ENCODE results near the gene LITAFD.
"Not testable (repeated sequence)": the region's sequence is repeated elsewhere in the genome, so short reads cannot be mapped to it uniquely, and the experiment has no call there.

LITAFD gene

DNA sequence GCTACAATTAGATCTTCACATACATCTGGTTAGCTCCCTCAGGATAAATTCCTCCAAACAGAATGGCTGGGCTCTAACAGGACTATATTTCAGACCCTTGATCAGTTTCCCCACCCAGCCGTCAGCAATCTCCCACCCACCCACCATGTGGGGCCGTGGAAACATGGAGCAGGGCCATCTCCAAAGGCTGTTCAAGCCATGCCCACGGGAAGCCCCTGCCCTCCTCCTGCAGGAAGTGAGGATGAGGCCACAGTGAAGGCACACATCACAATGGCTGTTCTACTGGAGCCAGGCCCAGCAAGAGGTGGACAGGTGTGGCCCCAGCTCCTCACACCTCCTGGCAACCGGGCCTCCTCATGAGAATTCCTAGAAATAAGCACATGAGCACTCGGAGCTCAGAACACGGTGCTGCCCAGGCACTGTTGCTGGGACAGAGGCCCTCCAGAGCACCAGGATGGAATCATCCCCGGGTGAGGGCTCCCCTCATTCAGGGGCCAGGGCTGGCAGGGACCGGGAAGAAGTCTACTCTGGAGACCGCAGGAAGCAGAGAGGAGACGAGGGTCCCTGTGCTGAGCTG lies at the start of gene LITAFD:
TSS of gene LITAFD (plus strand) at position 311 of the 577 bp plus-strand sequence. CDS start 2,005 bp downstream, outside the sequence.
- DNase-seq (ENCODE audit: low read depth, low spot score) = no peak
- no peak within 1 kb of the TSS for H3K9ac ChIP-seq (ENCODE audit: insufficient read length)

DNA sequence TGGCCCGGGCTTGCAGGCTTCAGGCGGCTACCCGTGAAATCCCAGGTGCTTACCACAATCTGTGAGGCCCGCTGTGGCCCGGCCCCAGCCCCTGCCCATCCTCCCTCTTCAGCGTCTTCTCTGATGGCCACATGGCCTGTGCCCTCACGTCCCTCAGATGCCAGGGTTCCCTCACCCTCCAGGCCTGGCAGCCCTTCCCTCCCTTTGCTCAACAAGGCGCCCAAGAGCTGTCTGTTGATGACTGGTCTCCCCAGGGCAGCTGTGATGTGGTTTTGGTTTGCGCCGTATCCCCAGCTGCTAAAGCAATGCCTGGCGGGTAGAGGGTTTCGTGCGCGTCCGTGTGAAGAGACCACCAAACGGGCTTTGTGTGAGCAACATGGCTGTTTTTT lies 49.4 kb upstream of the LITAFD start:
- Histone ChIP-seq H3K4me3 (no peak overlapping the region), H3K27ac (no peak overlapping the region), H3K9me3 (ENCODE audit: low read depth, low read length) (no peaks in the 10 kb centered on the region), H3K36me3 (ENCODE audit: insufficient read depth, low read length) (peaks cover 41% of the 10 kb centered on the region), H3K9ac (ENCODE audit: insufficient read length) (no peak overlapping the region)
- no peak for TF ChIP-seq EZH2 (IDR thresholded peaks at IDR 0.05)
- TF ChIP-seq FOXP2 (optimal IDR thresholded peaks at IDR 0.05; ENCODE audit: control extremely low read depth, extremely low read length, insufficient read depth) = no peak
- TF ChIP-seq POLR2AphosphoS5 (IDR thresholded peaks at IDR 0.05; ENCODE audit: borderline replicate concordance, low read depth, low read length) = no peak
- no peak for DNase-seq (ENCODE audit: low read depth, low spot score)

More for the DNA sequence above, at the start of gene LITAFD:
- Histone ChIP-seq H3K9me3 (ENCODE audit: low read depth, low read length) (no peaks in the 10 kb centered on the region), H3K4me3 (no peak within 1 kb of the TSS), H3K27ac (no peak within 1 kb of the TSS), H3K36me3 (ENCODE audit: insufficient read depth, low read length) (no peaks in the 10 kb centered on the region)
- TF ChIP-seq FOXP2 (optimal IDR thresholded peaks at IDR 0.05; ENCODE audit: control extremely low read depth, extremely low read length, insufficient read depth) (no peak), EZH2 (IDR thresholded peaks at IDR 0.05) (no peak), POLR2AphosphoS5 (IDR thresholded peaks at IDR 0.05; ENCODE audit: borderline replicate concordance, low read depth, low read length) (no peak)

DNA sequence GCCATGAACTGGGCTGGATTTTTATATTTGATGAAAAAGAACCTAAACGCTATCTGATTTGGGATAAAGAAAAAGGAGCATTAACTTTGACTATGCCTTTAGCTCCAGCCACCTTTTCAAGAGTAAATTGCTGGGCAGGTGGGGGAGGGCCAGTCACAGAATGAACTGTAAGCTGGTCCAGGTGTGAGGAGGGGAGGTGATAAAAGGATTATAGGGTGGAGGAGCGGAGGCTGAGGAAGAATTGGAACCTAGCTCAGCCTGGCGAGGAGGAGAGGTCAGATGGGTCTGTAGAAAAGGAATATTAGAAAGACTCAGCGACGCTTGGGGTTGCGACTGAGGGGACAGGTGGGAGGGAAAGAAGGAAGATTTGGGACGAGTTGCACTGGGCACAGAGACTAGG lies 45.4 kb upstream of the LITAFD start:
- H3K9me3 ChIP-seq (ENCODE audit: low read depth, low read length); DNase-seq (ENCODE audit: low read depth, low spot score); H3K4me3 ChIP-seq; H3K9ac ChIP-seq (ENCODE audit: insufficient read length); H3K27ac ChIP-seq; H3K36me3 ChIP-seq (ENCODE audit: insufficient read depth, low read length): not testable (repeated sequence)

DNA sequence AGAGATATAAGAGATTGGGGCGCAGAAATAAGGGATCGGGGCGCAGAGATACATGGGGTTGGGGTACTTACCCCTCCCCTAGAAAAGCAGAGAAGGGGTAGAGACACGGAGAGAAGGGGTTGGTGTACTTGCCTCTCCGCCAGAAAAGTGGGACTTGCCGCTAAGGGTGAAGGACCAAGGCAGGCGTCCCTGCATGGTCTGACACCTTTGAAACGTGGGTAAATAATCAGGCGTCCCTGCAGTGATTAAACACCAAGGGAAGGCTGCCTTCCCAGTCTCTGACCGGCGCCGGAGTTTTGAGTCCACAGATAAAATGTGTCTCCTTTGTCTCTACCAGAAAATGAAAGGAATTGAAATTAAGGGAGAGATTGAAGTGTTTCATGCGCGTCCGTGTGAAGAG lies 44.6 kb upstream of the LITAFD start:
- H3K27ac ChIP-seq; DNase-seq (ENCODE audit: low read depth, low spot score); H3K36me3 ChIP-seq (ENCODE audit: insufficient read depth, low read length); H3K9me3 ChIP-seq (ENCODE audit: low read depth, low read length); H3K4me3 ChIP-seq; H3K9ac ChIP-seq (ENCODE audit: insufficient read length): not testable (repeated sequence)

DNA sequence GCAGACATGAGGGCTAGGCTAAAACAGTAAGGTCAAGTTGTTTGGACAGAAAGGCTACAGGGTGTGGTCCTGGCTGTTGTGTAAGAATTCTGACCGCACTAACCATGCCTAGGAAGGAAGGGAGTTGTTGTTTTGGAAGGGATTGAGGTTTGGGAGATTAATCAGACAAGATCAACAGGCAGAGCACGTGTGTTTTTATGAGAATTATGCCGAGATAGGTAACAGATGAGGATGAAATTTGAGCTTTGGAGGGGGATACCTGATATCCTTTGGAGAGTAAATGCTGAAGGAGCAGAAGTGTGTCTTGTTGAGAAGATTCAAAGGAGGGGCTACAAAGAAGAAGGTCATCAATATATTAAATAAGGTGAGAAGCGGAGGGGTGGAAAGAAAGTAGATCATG lies 40.1 kb upstream of the LITAFD start:
- DNase-seq (ENCODE audit: low read depth, low spot score) = not testable (repeated sequence)

DNA sequence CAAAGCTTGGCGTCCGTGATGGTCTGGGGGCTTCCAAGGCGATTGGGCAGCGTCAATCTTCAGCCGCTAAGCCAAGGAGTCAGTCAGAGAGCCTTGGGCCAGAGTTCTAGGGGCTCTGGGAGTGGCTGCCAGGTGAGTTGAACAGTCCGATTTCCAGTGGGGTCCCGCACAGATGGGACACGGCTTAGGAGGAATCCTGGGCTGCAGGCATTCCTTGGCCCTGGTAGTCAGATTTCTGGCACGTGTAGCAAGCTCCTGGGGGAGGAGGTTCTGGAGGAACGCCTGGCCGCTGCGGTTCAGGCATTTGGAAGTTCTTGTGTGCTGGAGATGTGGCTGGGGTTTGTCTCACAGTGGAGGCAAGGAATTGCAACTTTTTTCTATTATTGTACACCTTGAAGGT lies 38.9 kb upstream of the LITAFD start:
- not testable (repeated sequence) for H3K4me3 ChIP-seq; DNase-seq (ENCODE audit: low read depth, low spot score); H3K9ac ChIP-seq (ENCODE audit: insufficient read length); H3K9me3 ChIP-seq (ENCODE audit: low read depth, low read length); H3K27ac ChIP-seq
- H3K36me3 ChIP-seq (ENCODE audit: insufficient read depth, low read length) = peaks cover 14% of the 10 kb centered on the region; the same call in 1 of the 2 replicates

More for the DNA sequence above, 40.1 kb upstream of the LITAFD start:
- H3K9me3 ChIP-seq (ENCODE audit: low read depth, low read length); H3K4me3 ChIP-seq; H3K27ac ChIP-seq; H3K9ac ChIP-seq (ENCODE audit: insufficient read length); H3K36me3 ChIP-seq (ENCODE audit: insufficient read depth, low read length): not testable (repeated sequence)

DNA sequence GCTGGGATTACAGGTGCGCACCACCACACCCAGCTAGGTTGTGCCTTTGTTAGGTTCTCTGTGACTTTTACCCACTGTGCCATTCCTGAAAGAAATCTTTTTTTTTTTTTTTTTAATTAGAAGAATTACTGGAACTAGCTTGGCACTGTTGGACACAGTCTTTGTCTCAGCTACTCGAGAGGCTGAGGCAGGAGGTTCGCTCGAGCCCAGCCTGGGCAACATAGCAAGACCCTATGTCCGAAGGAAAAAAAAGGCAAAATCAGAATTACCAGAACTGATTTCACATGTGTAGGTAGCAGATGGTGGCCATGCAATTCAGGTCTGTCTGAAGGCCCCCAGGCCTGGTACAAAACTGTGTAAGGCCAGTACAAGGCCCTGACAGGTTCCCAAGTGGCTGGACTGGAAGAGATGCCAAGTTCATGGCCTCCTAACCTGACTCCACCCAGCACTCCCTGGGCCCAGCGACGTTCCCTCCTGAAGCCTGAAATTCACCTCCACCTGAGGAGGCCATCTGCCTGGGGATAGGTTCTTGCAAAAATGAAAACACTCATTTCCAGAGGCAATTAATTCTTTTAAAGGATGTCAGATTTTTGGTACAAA lies 36.4 kb upstream of the LITAFD start:
- peaks cover 32% of the 10 kb centered on the region; the same call in 1 of the 2 replicates for H3K36me3 ChIP-seq (ENCODE audit: insufficient read depth, low read length)
- DNase-seq (ENCODE audit: low read depth, low spot score) = no peak
- no peak for TF ChIP-seq EZH2 (IDR thresholded peaks at IDR 0.05)
- no peak for TF ChIP-seq FOXP2 (optimal IDR thresholded peaks at IDR 0.05; ENCODE audit: control extremely low read depth, extremely low read length, insufficient read depth)
- TF ChIP-seq POLR2AphosphoS5 (IDR thresholded peaks at IDR 0.05; ENCODE audit: borderline replicate concordance, low read depth, low read length) = no peak

DNA sequence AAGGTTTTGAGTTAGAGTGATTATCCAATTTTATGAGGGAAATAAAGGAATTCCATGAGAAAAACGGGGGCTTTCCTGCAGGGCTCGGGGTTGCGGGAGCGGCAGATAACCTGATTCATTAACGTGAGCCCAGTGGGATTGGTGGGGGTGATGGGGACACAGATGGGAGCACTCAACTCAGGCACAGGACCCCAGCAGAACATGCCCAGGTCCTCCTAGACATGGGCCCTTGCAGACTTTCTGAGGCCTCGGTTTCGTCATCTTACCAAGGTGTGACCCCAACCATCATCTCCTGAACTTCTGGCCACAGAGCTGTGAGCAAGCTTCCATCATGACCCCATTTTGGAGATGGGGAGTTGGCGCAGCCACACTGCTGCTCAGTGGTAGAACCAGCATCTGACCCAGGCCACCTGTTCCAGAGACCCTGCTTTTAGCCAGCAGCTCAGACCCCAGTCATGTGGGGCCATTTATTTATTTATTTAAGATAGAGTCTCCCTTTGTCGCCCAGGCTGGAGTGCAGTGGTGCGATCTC lies 35.7 kb upstream of the LITAFD start:
- Histone ChIP-seq H3K9me3 (ENCODE audit: low read depth, low read length) (no peaks in the 10 kb centered on the region), H3K4me3 (no peak overlapping the region), H3K9ac (ENCODE audit: insufficient read length) (no peak overlapping the region), H3K36me3 (ENCODE audit: insufficient read depth, low read length) (peaks cover 36% of the 10 kb centered on the region; the same call in 1 of the 2 replicates), H3K27ac (peak overlapping the region; percentile 78; the same call in 1 of the 2 replicates)
- TF ChIP-seq FOXP2 (optimal IDR thresholded peaks at IDR 0.05; ENCODE audit: control extremely low read depth, extremely low read length, insufficient read depth) (no peak), POLR2AphosphoS5 (IDR thresholded peaks at IDR 0.05; ENCODE audit: borderline replicate concordance, low read depth, low read length) (0 out of 2 replicates have a peak, but pooled peaks have one; percentile 14)
- no peak for DNase-seq (ENCODE audit: low read depth, low spot score)

More for the DNA sequence above, 36.4 kb upstream of the LITAFD start:
- H3K9ac ChIP-seq (ENCODE audit: insufficient read length) = no peak overlapping the region
- 0 out of 2 replicates have a peak overlapping the region, but pooled peaks have one; percentile 19 for H3K27ac ChIP-seq
- no peak overlapping the region for H3K4me3 ChIP-seq
- H3K9me3 ChIP-seq (ENCODE audit: low read depth, low read length) = no peaks in the 10 kb centered on the region

DNA sequence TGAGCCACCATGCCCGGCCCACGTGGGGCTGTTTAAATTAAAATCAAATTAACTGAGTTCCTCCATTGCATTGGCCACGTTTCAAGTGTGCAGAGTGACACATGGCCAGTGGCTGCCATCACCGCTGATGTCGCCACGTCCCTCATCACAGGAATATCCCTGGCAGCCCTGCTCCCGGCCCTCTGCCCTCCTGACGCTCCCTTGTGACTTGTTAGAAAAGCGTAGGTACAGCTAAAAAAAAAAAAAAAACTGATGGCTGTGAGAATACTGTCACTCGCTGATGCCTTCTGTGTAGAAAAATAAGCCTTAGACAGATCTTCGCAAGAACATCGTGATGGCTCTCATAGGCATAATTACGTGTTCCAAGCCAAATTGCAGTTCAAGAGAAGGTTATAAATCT lies 35.0 kb upstream of the LITAFD start:
- TF ChIP-seq POLR2AphosphoS5 (IDR thresholded peaks at IDR 0.05; ENCODE audit: borderline replicate concordance, low read depth, low read length) (no peak), FOXP2 (optimal IDR thresholded peaks at IDR 0.05; ENCODE audit: control extremely low read depth, extremely low read length, insufficient read depth) (no peak), EZH2 (IDR thresholded peaks at IDR 0.05) (no peak)
- H3K36me3 ChIP-seq (ENCODE audit: insufficient read depth, low read length) = peaks cover 42% of the 10 kb centered on the region; the same call in 1 of the 2 replicates
- H3K4me3 ChIP-seq = no peak overlapping the region
- peak overlapping the region; percentile 78 for H3K27ac ChIP-seq
- H3K9ac ChIP-seq (ENCODE audit: insufficient read length) = no peak overlapping the region
- DNase-seq (ENCODE audit: low read depth, low spot score) = no peak
- no peaks in the 10 kb centered on the region for H3K9me3 ChIP-seq (ENCODE audit: low read depth, low read length)
